Liver (tissue), 9 donors: Measurements from ENCODE around the gene AGTRAP. TPM values are rescaled to one million over a fixed set of nuclear protein-coding genes. Genes with fewer than 3 reads are reported as not detected.

ENCODE experiments used
- DNase-seq: peaks from one replicate; pipeline ENCODE4 v3.0.0-alpha.2; 2017; ENCODE audit warnings: low spot score
- H3K27ac ChIP-seq, 2 donors: one replicate each; pipeline ENCODE4 v1.7.0; 2013; ENCODE audit warnings: inconsistent platforms in 2 of 2, low read length in 2 of 2, control low read depth in 1 of 2, low read depth in 1 of 2, mild to moderate bottlenecking in 1 of 2
- H3K27me3 ChIP-seq, 4 donors: one replicate each; pipeline versions ENCODE4 v1.6.1 to v1.7.0; 2013; ENCODE audit warnings: low read length in 3 of 4, inconsistent platforms in 1 of 4, mild to moderate bottlenecking in 1 of 4, moderate library complexity in 1 of 4; ENCODE audit not compliant: control insufficient read depth in 4 of 4, insufficient read depth in 4 of 4
- H3K36me3 ChIP-seq, 4 donors: one replicate each; pipeline versions ENCODE4 v1.6.1 to v1.7.0; 2013; ENCODE audit warnings: low read length in 3 of 4, mild to moderate bottlenecking in 3 of 4, low read depth in 1 of 4, moderate library complexity in 1 of 4; ENCODE audit not compliant: control insufficient read depth in 4 of 4, insufficient read depth in 3 of 4
- H3K4me1 ChIP-seq, 4 donors: one replicate each; pipeline versions ENCODE4 v1.6.1 to v1.7.0; 2013; ENCODE audit warnings: low read length in 3 of 4, mild to moderate bottlenecking in 3 of 4, moderate library complexity in 1 of 4; ENCODE audit not compliant: control insufficient read depth in 4 of 4, insufficient read depth in 4 of 4
- H3K4me3 ChIP-seq, 3 donors: one replicate each; pipeline versions ENCODE4 v1.6.1 to v1.7.0; 2013; ENCODE audit warnings: low read length in 3 of 3, control low read depth in 1 of 3, low read depth in 1 of 3, mild to moderate bottlenecking in 1 of 3
- H3K9ac ChIP-seq, 2 donors: one replicate each; pipeline ENCODE4 v1.7.0; 2013; ENCODE audit warnings: low read length in 2 of 2, mild to moderate bottlenecking in 2 of 2, moderate library complexity in 2 of 2, control low read depth in 1 of 2, low read depth in 1 of 2
- H3K9me3 ChIP-seq, 4 donors: one replicate each; pipeline versions ENCODE4 v1.6.1 to v1.7.0; 2013; ENCODE audit warnings: low read length in 3 of 4; ENCODE audit not compliant: control insufficient read depth in 4 of 4
- ATF3 ChIP-seq: IDR thresholded peaks from 2 replicates; pipeline ENCODE4 v1.6.1; 2016; ENCODE audit warnings: antibody characterized with exemption
- CTCF ChIP-seq: fragments of 150-350 bp; IDR thresholded peaks from 2 replicates; pipeline ENCODE4 v1.5.1; 2017; ENCODE audit warnings: improper control_type of control experiment, low read depth, low read length; ENCODE audit not compliant: missing input control
- EGR1 ChIP-seq, 2 donors: IDR thresholded peaks; 2 replicates each; pipeline ENCODE4 v1.6.1; 2016 to 2018; ENCODE audit warnings: antibody characterized with exemption in 2 of 2, low read depth in 2 of 2
- FOXA1 ChIP-seq: IDR thresholded peaks from 2 replicates; pipeline ENCODE4 v1.6.1; 2016; ENCODE audit warnings: antibody characterized with exemption
- FOXA2 ChIP-seq: IDR thresholded peaks from 2 replicates; pipeline ENCODE4 v1.6.1; 2016; ENCODE audit warnings: antibody characterized with exemption
- GABPA ChIP-seq, 2 donors: IDR thresholded peaks in 1 of 2; conservative IDR thresholded peaks in 1 of 2; 2 replicates each; pipeline ENCODE4 v1.6.1; 2016; ENCODE audit warnings: antibody characterized with exemption in 2 of 2, mild to moderate bottlenecking in 1 of 2, moderate library complexity in 1 of 2
- HNF4A ChIP-seq, 2 donors: conservative IDR thresholded peaks; 2 replicates each; pipeline ENCODE4 v1.6.1; 2016; ENCODE audit warnings: antibody characterized with exemption in 2 of 2, mild to moderate bottlenecking in 2 of 2
- HNF4G ChIP-seq: IDR thresholded peaks from 2 replicates; pipeline ENCODE4 v1.6.1; 2016; ENCODE audit warnings: antibody characterized with exemption
- JUND ChIP-seq, 2 donors: IDR thresholded peaks; 2 replicates each; pipeline ENCODE4 v1.6.1; 2016; ENCODE audit warnings: antibody characterized with exemption in 2 of 2
- MAX ChIP-seq: IDR thresholded peaks from 2 replicates; pipeline ENCODE4 v1.6.1; 2016; ENCODE audit warnings: antibody characterized with exemption
- NR2F2 ChIP-seq: IDR thresholded peaks from 2 replicates; pipeline ENCODE4 v1.6.1; 2016; ENCODE audit warnings: antibody characterized with exemption
- RAD21 ChIP-seq, 2 donors: IDR thresholded peaks; 2 replicates each; pipeline ENCODE4 v1.6.1; 2016; ENCODE audit warnings: antibody characterized with exemption in 2 of 2, mild to moderate bottlenecking in 2 of 2
- REST ChIP-seq: IDR thresholded peaks from 2 replicates; pipeline ENCODE4 v1.6.1; 2016; ENCODE audit warnings: antibody characterized with exemption, mild to moderate bottlenecking
- RXRA ChIP-seq, 2 donors: IDR thresholded peaks; 2 replicates each; pipeline ENCODE4 v1.6.1; 2017 to 2018; ENCODE audit warnings: antibody characterized with exemption in 2 of 2, mild to moderate bottlenecking in 1 of 2
- SP1 ChIP-seq: IDR thresholded peaks from 2 replicates; pipeline ENCODE4 v1.6.1; 2018; ENCODE audit warnings: antibody characterized with exemption, mild to moderate bottlenecking
- TAF1 ChIP-seq: conservative IDR thresholded peaks from 2 replicates; pipeline ENCODE4 v1.6.1; 2016; ENCODE audit warnings: antibody characterized with exemption, mild to moderate bottlenecking
- YY1 ChIP-seq: IDR thresholded peaks from 2 replicates; pipeline ENCODE4 v1.6.1; 2016; ENCODE audit warnings: antibody characterized with exemption, mild to moderate bottlenecking
- WGBS: extraction: QIAGEN DNeasy Blood & Tissue Kit; methylation state at CpG from one replicate; pipeline ENCODE4 v1.1.7; 2013; 5-methylcytosine and 5-hydroxymethylcytosine counted together
- polyA plus RNA-seq, 2 donors: library from polyadenylated mRNA; stranded (reverse) in 1 of 2; unstranded in 1 of 2; fragments of 200-250 nt in 1 of 2; fragments of >200 nt in 1 of 2; fragmentation: Nextera tagmentation in 1 of 2; extraction: Ambion mirVana in 1 of 2; gene quantifications; one replicate each; pipeline versions ENCODE4 v1.2.1 to v1.2.3, GENCODE V29; 2013 to 2015
- total RNA-seq, 2 donors: library from RNA; depleted of rRNA; stranded (reverse); fragments of >200 nt; gene quantifications; one replicate each; pipeline ENCODE4 v1.2.3, GENCODE V29; 2014
- TF ChIP-seq, protein P1 (sequence below): IDR thresholded peaks from 2 replicates; pipeline ENCODE4 v1.6.1; 2016; ENCODE audit warnings: antibody characterized with exemption
- donor health status: healthy.
- donor health status: healthy.
- donor health status: healthy.
- donor health status: healthy.
- donor health status: healthy.

AGTRAP gene
- total and polyA plus RNA-seq, 4 donors, result 8.5 to 19.3 (median 17.5) TPM

- DNase-seq, result no peak
- H3K36me3 ChIP-seq, result no peaks in the 10 kb centered on the region
- H3K4me3 ChIP-seq, result no peak overlapping the region
- no peaks in the 10 kb centered on the region for H3K27me3 ChIP-seq
- H3K9ac ChIP-seq, result no peak overlapping the region
- no peak overlapping the region for H3K27ac ChIP-seq
- TF ChIP-seq ATF3 (no peak), HNF4G (no peak), MAX (no peak), EGR1 (IDR thresholded peaks at IDR 0.05; ENCODE audit: low read depth in 2 of 2) (no peak), JUND (IDR thresholded peaks at IDR 0.05) (no peak), HNF4A (conservative IDR thresholded peaks at IDR 0.05) (no peak), NR2F2 (no peak), RXRA (IDR thresholded peaks at IDR 0.05) (no peak), FOXA1 (no peak), GABPA (IDR thresholded peaks at IDR 0.05 in 1 of 2, conservative IDR thresholded peaks at IDR 0.05 in 1 of 2) (no peak), YY1 (no peak), FOXA2 (no peak), RAD21 (IDR thresholded peaks at IDR 0.05) (no peak), TAF1 (no peak), SP1 (no peak), CTCF (no peak), REST (no peak)
- TF ChIP-seq, protein P1, sequence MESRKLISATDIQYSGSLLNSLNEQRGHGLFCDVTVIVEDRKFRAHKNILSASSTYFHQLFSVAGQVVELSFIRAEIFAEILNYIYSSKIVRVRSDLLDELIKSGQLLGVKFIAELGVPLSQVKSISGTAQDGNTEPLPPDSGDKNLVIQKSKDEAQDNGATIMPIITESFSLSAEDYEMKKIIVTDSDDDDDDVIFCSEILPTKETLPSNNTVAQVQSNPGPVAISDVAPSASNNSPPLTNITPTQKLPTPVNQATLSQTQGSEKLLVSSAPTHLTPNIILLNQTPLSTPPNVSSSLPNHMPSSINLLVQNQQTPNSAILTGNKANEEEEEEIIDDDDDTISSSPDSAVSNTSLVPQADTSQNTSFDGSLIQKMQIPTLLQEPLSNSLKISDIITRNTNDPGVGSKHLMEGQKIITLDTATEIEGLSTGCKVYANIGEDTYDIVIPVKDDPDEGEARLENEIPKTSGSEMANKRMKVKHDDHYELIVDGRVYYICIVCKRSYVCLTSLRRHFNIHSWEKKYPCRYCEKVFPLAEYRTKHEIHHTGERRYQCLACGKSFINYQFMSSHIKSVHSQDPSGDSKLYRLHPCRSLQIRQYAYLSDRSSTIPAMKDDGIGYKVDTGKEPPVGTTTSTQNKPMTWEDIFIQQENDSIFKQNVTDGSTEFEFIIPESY, result no peak
- peaks cover 1 to 14% (median 8%) of the 10 kb centered on the region in 4 donors for H3K4me1 ChIP-seq
- no peaks in the 10 kb centered on the region for H3K9me3 ChIP-seq
- 92% methylated on average over 6 of the region's 6 CpGs for WGBS
Measured at GRCh38 chr1:11738783-11739182, 2.8 kb downstream of the AGTRAP start.
